ENCODE results near the gene TRIP12. TPM values are rescaled to one million over a fixed set of nuclear protein-coding genes. Genes with fewer than 3 reads are reported as not detected.
A peak's percentile ranks its signal among the peaks of the same experiment; 100 is the strongest.

The TRIP12 gene
- total and polyA plus RNA-seq, 2 of the 4 experiments (the other 2 are of a cell fraction): 51.6 to 209 TPM

GRCh38 chr2:229922449-229923386 lies 909 bp upstream of the TRIP12 start, which contains the start of gene FBXO36:
Gene FBXO36 (plus strand): TSS chr2:229922503. CDS start chr2:229922514, 11 bp downstream.
- Histone ChIP-seq H3K18ac (ENCODE audit: low read depth, low read length) (peak within 1 kb of the TSS; percentile 83), H2BK120ac (ENCODE audit: low read depth, low read length) (peak within 1 kb of the TSS; percentile 95), H2BK20ac (ENCODE audit: low read depth, low read length) (peak within 1 kb of the TSS; percentile 83), H3K9me1 (ENCODE audit: insufficient read depth, low read length) (peaks cover 6% of the 10 kb centered on the region; the same call in 1 of the 2 replicates), H4K91ac (ENCODE audit: insufficient read depth, low read depth, low read length) (peak within 1 kb of the TSS; percentile 99), H2AFZ (replicated peaks; ENCODE audit: low read length, poor library complexity) (peak within 1 kb of the TSS; percentile 96), H3K36me3 (ENCODE audit: control insufficient read depth, insufficient read depth, low read length) (peaks cover 3% of the 10 kb centered on the region), H3K56ac (ENCODE audit: extremely low read depth, insufficient read depth, low read length) (peak within 1 kb of the TSS; percentile 90), H3K4me3 (ENCODE audit: insufficient read depth, low read depth, low read length) (peak within 1 kb of the TSS; percentile 75), H3K27ac (ENCODE audit: insufficient read depth, low read length) (peak within 1 kb of the TSS; percentile 92), H3K9me3 (ENCODE audit: control insufficient read depth, insufficient read depth, low read length) (no peaks in the 10 kb centered on the region), H3K4ac (ENCODE audit: low read depth, low read length) (peak within 1 kb of the TSS; percentile 96), H4K8ac (ENCODE audit: low read depth in 2 of 2, low read length in 2 of 2) (peak within 1 kb of the TSS; percentile 52 to 99), H2AK9ac (replicated peaks; ENCODE audit: low read depth, low read length, poor library complexity) (peak within 1 kb of the TSS; percentile 96), H3K4me1 (ENCODE audit: control insufficient read depth, insufficient read depth, low read length) (0 out of 2 replicates have a peak, but pooled peaks cover 2% of the 10 kb centered on the region), H2AK5ac (ENCODE audit: low read depth, low read length) (no peak within 1 kb of the TSS; the same call in 1 of the 2 replicates), H3K23ac (ENCODE audit: low read depth, low read length) (peak within 1 kb of the TSS; percentile 75), H4K20me1 (ENCODE audit: insufficient read depth, low read length) (peaks cover 37% of the 10 kb centered on the region), H2BK5ac (ENCODE audit: low read depth, low read length, poor library complexity, severe bottlenecking) (peak within 1 kb of the TSS; percentile 94), H3K79me1 (ENCODE audit: low read depth in 1 of 2, low read length in 2 of 2) (peaks cover 3 to 30% of the 10 kb centered on the region in 2 experiments; a peak in 2 of 4 replicates), H3K4me2 (ENCODE audit: low read depth, low read length) (peak within 1 kb of the TSS; percentile 97), H3K14ac (replicated peaks; ENCODE audit: low read depth, low read length) (peak within 1 kb of the TSS; percentile 93), H2BK15ac (ENCODE audit: low read depth, low read length) (peak within 1 kb of the TSS; percentile 90; the same call in 1 of the 3 replicates), H3K9ac (ENCODE audit: low read depth, low read length) (peak within 1 kb of the TSS; percentile 69), H4K5ac (ENCODE audit: low read depth, low read length) (peak within 1 kb of the TSS; percentile 93), H3K27me3 (ENCODE audit: control insufficient read depth, insufficient read depth, low read length) (no peaks in the 10 kb centered on the region)
- 0% methylated on average over 19 of the region's 61 CpGs; no CpG with 5 or more reads in 1 of the 2 experiments for whole genome bisulfite sequencing, 2 experiments (ENCODE audit: extremely low coverage in 2 of 2, insufficient read length in 1 of 2)
- ChIA-PET CTCF (no interaction called here), POLR2A (ENCODE audit: unreplicated experiment) (no interaction called here)
- TSS peak; percentile 35 for BruUV-seq (replicated peaks)
- ATAC-seq (ENCODE audit: low read depth): peak; percentile 76
- dilution Hi-C loops (cut with HindIII; ENCODE audit: low sequenced_read_pairs, unreplicated experiment): no loop called here
- intact Hi-C loops (cut with micrococcal nuclease): loop anchor here (2.0 to 10.0 kb wide), 5 partner anchors 52 to 852 kb away; no protein-coding TSS in a partner anchor
- peak; percentile 81; the same call in 1 of the 2 replicates for TF ChIP-seq CHD1 (IDR thresholded peaks at IDR 0.05; ENCODE audit: low read depth, low read length)
- TF ChIP-seq, protein P1, sequence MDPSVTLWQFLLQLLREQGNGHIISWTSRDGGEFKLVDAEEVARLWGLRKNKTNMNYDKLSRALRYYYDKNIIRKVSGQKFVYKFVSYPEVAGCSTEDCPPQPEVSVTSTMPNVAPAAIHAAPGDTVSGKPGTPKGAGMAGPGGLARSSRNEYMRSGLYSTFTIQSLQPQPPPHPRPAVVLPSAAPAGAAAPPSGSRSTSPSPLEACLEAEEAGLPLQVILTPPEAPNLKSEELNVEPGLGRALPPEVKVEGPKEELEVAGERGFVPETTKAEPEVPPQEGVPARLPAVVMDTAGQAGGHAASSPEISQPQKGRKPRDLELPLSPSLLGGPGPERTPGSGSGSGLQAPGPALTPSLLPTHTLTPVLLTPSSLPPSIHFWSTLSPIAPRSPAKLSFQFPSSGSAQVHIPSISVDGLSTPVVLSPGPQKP (IDR thresholded peaks at IDR 0.05; ENCODE audit: borderline replicate concordance, low read depth, low read length): no peak
- peak; percentile 36; the same call in 1 of the 2 replicates for TF ChIP-seq MAZ (IDR thresholded peaks at IDR 0.05; ENCODE audit: borderline replicate concordance, low read depth, low read length)
- no peak for TF ChIP-seq RFX5 (IDR thresholded peaks at IDR 0.05; ENCODE audit: low read depth, low read length)
- peak; percentile 51; the same call in 1 of the 2 replicates for TF ChIP-seq MXI1 (IDR thresholded peaks at IDR 0.05; ENCODE audit: borderline replicate concordance, low read depth, low read length)
- in situ Hi-C loops (cut with MboI; ENCODE audit: low sequenced_read_pairs): no loop called here
- peak; percentile 54 for DNase-seq
